Measurements from ENCODE around the gene TLK2.
"Not testable (repeated sequence)": the region's sequence is repeated elsewhere in the genome, so short reads cannot be mapped to it uniquely, and the experiment has no call there.

Gene TLK2

DNA sequence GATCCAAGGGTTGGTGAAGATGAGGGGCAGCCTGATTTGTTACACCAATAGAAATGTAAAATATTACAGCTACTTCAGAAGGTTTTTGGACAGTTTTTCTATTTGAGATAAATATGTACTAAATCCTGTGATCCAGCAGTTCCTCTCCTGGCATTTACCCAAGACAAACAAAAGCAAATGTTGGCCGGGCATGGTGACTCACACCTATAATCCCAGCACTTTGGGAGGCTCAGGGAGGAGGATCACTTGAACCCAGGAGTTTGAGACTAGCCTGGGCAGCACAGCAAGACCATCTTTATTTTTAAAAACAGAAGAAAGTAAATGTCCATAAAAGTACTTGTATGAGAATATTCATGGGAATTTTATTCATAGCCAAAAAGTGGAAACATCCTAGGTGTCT lies 84.0 kb downstream of the TLK2 start:
- no peak for DNase-seq

DNA sequence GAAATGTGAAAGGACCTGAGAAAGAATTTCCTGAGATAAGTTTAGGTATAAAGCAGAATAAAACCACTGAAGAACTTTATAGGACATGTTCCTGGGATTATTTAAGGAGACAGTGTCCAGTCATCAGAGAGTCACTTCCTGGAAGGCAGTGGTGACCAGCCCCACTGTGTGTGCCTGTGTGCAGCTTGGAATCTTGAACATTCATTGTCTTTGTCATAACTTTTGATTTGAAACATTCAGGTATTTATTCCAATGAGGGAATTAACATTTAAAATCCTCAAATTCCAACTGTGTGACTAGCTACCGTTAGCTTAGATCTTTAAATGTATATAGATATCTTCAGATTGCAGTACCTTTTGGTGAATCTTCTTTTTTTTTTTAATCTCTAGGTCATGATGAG lies 87.2 kb downstream of the TLK2 start:
- no peak for DNase-seq

DNA sequence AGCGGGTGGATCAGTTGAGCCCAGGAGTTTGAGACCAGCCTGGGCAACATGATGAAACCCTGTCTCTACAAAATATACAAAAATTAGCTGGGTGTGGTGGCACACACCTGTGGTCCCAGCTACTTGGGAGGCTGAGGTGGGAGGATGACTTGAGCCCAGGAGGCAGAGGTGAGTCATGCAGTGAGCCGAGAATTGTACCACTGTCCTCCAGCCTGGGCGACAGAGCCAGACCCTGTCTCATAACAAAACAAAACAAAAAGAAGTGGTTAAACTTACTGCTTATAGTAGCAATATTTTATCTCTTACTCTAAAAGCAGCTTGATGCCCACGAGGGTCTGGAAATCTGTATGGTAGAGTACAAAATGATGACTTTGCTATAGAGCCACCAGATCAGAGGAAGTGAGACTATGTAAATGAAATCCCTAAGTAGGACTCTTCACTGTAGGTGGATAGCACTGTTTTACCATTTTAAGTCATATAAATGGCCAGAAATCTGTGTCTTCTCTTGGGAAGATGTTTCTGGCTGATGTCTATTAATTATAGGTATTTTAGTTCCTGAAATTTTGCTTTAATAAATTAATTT lies 88.5 kb downstream of the TLK2 start:
- no peak for DNase-seq

DNA sequence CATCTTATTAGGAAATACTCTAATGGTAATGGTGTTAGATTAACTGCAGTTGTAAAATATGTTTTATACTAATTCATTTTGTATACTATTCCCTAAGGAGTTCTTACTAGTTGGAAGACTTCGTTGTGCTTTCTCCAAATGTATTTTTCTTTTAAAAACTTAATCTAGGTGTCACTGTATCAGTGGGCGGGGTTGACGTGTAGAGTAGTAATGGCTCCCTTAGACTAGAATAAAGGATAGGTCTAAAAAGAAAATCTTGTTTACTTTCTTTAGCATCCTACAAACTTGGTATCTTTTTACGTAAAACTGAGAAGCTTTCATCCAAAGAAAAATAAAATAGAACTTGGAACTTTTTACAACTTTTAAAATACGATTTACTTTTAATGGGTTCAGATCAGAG lies 93.9 kb downstream of the TLK2 start:
- no peak for DNase-seq

DNA sequence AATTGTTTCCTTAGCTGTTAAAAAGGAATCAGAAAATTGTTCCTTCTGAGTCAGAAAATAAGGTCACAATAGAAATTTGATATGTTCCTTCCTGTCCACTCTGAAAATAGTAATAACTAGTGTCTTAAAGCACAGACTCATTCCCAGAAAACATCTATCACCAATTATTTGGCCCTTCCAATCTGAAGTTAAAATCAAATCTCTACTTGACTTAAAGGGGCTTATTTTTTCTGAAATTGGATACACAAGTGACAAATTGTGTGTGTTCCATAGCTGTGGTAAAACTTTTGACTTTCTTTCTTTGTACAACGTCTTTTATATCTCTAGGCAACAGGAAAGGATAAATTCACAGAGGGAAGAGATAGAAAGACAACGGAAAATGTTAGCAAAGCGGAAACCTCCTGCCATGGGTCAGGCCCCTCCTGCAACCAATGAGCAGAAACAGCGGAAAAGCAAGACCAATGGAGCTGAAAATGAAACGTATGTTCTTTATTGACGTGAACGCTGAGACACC lies 94.3 kb downstream of the TLK2 start:
- DNase-seq = no peak

DNA sequence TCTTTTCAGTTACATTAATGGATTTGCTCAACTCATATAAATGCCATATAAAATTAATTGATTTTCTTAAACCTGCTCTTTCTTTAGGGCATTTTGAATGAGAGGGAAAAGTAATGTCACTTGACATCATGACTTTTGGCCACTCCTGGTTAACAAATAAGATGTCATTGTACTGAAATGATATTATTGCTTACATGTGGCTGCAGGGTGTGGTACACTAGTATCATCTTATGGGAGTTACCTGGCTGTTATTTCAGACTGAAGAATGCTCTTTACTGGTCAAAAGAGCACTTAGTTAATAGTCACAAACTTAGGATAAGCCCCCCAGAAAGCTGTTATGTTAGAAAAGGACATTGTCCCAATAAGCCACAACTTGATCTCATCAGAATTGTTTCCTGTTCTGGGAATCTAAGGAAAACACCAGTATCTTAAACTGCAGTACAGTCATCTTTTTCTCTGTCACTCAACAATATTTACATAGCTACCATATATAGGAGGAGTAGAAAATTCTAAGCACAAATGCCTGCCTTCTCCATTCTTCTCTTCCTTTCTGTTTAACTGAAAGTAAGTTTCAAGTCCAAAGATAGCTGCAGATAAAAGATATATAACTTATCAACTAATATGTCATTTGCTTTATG lies 95.0 kb downstream of the TLK2 start:
- DNase-seq = no peak

DNA sequence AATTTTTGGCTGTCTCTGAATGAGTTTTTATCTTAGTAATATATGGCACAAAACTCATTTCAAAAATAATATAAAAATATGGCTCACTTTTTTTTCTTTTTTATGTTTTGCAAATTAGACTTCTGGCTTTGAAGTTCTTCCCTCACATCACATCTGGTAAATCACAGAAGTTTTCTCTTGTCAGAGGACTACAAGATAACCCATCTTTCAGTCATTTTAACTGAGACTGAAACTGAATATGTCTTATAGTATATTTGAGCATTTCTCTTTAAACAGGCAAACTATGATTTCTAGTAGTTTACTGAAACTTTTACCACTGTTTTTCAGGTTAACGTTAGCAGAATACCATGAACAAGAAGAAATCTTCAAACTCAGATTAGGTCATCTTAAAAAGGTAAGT lies 97.8 kb downstream of the TLK2 start:
- DNase-seq = no peak

DNA sequence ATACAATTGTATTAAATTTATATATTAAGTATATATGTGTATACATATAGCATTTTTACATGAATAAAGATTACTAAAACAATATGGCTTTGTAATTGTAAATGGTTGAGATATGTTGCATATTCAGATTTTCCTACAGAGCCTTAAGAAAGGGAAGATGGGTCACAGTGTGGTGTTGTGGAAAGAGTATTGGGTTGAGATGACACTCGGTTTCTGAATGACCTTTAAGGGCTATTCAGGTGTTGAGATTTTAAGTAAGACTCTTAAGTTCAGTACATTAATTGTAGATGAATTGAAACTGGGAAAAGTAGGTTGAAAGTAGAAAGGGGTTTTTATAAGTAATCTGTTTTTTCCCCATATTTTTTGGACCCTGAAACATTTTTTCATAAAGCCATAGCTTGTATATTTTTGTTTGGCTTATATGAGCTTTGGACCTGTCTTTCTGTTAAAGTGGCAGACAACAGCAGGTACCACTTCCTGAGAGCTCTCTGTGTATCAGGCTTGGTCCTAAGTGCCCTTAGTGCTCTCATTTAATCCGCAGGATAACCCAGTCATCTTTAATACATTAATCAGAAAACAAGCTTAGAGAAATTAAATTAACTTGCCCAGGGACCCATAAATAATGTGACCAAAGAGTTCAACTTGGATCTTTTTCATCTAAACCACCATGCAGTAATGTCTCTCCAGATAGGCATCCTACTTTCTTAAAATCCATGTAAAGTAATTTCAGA lies 100.3 kb downstream of the TLK2 start:
- DNase-seq = no peak

DNA sequence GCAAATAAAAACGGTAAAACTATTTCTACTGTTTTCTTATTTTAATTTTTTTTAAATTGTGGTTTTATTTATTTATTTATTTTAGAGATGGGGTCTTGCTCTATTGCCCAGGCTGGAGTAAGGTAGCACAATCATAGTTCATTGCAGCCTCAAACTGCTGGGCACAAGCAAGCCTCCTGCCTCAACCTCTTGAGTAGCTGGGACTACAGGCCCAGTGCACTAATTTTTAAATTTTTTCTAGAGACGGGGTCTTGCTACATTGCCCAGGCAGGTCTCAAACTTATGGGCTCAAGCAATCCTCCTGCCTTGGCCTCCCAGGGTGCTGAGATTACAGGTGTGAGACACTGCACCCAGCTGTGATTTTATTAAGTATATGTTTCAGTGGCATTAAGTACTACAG lies 102.3 kb downstream of the TLK2 start:
- DNase-seq = no peak

DNA sequence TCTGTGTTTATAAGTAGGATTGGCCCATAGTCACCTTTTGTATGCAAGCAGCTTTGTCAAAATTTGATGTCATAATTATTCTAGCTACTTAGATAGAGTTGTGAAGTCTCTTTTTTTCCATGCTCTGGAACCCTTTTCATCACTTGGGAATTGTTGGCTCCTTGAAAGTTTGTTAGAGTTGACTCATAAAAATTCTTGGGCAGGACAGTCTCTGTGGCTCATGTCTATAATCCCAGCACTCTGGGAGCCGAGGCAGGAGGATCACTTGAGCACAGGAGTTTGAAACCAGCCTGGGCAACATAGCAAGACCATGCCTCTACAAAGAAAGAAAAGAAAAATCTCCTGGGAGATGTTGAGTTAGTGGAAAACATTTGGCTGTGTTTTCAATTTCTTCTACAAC lies 103.1 kb downstream of the TLK2 start:
- DNase-seq = no peak

DNA sequence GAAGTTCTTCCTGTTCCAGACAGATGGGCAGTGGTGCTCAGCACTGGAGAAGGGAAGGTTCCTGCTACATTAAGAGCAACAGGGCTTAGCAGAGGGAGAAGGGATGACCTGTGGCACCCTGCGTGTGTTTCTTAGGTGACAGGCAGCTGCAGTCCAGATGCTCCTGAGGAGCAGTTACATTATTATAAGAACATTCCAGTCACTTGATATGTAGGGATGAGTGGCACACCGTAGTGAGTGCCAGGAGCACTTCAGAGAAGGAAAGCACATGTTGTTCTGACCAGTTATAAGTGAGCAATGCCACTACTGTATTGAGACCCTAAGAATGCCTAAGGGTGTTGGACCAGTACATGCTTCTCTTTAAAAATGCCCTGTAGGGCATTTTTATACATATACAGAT lies 108.9 kb downstream of the TLK2 start:
- DNase-seq = no peak

DNA sequence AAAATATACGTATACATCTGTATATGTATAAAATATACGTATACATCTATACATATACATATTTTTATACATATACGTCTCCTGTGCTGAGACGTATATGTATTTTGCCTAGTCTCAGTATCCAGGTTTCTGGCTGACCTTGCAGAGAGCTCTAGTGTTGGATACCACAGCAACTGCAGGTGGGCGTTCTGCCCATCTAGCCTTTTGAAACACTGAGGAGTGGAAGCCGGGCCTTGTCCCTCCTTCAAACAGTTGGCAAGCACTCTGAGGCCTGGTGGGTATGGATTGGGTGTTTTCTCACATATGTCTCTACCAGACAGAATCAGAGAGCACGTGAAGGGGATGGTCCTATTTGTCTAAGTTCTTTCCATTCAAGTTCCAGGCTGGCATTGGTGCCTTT lies 109.5 kb downstream of the TLK2 start:
- DNase-seq = no peak

DNA sequence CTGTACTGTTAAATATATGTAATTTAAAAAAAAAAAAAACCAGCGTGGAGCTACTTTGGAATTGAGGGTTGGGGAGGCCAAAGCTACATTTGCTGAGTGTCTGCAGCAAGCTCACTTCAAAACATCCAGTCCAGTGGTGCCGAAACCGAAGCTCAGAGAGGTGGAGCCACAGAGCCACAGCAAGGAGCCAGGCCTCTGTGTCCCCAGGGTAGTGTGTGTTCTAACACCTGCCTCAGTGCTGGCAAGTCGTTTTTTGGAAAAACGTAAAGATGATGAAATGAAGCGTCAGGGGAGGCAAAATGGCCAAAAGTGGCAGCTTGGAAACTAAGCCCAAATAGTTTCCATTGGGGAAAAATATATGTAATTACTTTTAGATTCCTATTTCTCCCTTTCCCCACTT lies 112.7 kb downstream of the TLK2 start:
- no peak for DNase-seq

DNA sequence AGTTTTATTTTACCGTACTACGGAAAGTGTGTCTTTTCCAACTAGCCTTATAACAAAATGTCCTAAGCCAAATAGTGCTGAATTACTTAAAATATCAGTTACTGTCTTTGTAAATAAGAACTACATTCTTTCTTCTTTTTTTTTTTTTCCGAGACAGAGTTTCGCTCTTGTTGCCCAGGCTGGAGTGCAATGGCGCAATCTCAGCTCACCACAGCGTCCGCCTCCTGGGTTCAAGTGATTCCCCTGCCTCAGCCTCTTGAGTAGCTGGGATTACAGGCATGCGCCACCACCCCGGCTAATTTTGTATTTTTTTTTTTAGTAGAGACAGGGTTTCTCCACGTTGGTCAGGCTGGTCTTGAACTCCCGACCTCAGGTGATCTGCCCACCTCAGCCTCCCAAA lies 113.2 kb downstream of the TLK2 start:
- not testable (repeated sequence) for DNase-seq

DNA sequence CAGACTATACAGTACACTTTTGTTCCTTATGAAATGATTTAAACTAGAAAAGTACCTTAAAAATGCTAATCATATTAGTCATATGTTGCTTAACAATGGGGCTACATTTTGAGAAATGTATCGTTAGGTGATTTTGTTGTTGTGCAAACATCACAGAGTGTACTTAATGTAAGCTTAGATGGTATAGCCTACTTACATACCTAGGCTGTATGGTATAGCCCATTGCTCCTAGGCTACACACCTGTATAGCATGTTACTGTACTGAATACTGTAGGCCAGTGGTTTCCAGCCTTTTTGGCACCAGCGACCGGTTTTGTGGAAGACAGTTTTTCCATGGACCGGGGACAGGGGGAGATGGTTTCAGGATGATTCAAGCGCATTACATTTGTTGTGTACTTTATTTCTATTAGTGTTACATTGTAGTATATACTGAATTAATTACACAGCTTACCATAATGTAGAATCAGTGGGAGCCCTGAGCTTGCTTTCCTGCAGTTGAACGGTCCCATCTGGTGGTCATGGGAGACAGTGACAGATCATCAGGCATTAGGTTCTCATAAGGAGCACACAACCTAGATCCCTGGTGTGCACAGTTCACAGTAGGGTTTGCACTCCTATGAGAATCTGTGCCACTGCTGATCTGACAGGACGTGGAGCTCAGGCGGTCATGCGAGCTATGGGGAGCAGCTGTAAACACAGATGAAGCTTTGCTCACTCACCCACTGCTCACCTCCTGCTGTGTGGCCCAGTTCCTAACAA lies 113.9 kb downstream of the TLK2 start:
- DNase-seq = peak; percentile 49

DNA sequence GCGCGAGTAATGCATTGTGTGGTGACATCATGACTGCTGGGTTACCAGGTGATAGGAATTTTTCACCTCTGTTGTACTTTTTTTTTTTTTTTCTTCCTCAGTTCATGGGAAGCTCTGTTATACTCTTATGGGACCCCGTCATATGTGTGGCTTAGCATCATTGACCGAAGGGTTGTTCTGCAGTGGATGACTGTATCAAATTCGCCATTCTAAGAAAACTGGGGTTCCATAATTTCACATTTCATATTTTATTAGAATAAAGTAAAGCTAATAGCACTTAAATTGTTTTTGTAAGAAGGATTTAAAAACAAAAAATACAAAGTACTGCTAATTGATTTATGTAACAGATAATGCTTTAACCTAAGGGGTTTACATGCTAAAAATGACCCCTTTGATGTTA lies 116.9 kb downstream of the TLK2 start:
- no peak for DNase-seq

DNA sequence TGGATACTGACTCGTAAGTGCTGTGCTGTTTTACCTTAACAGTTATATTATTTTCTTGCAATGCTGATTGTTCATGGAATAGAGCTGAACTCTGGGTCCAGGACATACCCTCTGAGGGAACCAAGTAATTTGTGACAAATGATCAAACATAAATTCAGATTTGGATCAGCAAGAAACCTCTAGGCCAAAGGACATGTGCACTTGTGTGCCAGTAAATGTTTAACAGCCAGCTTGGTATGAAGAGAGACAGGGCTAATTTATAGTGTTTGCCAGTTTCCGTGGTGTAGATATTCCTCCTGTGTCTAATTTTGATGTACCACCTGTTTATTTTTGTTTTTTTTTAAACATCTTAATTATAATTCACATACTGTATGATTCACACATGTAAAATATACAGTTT lies 118.0 kb downstream of the TLK2 start:
- DNase-seq = no peak

DNA sequence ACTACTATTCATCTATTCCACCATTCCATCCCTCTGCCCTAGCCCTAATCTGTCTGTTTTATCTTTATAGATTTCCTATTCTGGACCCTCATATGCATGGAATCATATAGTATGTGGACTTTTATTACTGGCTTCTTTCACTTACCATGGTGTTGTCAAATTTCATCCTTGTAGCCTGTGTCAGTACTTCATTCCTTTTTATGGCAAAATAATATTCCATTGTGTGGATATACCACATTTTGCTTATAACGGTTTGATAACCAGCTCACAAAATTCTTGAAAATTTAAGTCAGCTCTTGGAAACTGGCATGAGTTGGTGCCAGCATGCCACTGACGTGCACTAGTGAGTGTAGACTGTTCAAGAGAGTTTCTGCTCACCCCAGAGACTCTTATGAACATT lies 118.5 kb downstream of the TLK2 start:
- DNase-seq = no peak

DNA sequence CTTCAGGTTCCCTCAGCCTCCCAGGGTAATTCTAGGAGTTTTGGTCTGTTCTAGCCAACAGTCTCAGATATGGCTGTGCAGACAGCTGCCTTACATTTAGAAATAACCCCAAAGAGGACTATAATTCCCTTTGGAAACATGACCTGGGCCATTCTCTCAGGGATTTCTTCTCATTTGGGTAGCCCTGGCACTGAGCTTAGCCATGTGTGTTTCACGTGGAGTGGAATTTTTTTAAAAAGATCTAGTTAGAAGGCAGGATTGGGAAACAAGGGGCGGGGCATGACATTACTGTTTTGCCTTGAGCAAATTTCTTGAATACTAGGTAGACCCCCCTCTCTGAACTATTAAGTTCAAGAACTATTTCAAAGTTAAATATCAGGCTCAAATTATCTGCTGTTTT lies 119.3 kb downstream of the TLK2 start:
- DNase-seq = no peak

DNA sequence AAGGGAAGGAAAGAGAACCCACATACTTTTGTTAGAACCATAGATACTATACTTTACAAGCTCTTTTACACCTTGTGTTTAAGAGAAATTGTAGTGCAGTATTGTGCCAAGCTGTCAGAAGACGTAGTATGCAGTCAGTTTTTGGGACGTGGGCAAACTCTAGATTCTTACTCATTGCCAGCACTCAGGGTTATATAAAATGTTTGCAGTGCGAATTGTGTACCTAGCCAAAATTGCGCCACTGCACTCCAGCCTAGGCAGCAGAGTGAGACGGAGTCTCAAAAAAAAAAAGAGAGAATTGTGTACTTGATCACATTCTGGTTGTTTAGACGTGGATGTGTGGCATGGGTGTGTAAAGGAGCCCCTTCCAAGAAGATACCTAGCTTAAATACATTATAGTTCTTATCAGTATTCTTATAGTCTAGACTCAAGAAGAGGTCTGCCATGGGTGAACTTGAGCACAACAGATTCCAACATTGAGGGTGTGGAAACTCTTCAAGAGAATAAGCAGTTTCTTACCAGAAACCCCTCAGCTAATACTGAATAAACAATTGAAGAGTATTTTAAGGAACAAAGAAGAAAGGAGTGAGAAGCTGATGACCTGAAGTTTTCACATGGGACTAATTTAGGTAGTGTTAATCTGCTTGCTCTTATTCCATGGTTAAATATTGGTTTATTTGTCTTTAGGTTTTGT lies 121.5 kb downstream of the TLK2 start:
- no peak for DNase-seq

DNA sequence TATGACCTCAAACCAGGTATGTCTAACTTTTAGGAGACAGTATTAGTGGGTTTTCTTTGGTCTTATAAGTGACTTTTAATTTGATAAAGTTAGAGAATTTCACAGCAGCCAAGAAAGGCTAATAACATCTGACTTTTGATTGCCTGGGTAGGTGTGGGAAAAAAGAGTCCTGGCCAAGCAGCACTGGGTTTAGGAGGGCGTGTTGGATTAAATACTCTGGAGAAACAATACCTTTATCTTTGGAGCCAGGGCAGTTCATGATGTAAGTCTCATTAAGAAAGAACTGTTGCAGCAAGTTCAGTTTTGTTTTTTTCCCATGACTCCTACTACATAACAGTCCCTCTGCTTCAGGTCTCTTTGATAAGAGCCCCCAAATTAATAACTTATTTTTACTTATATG lies 122.2 kb downstream of the TLK2 start:
- DNase-seq = no peak

DNA sequence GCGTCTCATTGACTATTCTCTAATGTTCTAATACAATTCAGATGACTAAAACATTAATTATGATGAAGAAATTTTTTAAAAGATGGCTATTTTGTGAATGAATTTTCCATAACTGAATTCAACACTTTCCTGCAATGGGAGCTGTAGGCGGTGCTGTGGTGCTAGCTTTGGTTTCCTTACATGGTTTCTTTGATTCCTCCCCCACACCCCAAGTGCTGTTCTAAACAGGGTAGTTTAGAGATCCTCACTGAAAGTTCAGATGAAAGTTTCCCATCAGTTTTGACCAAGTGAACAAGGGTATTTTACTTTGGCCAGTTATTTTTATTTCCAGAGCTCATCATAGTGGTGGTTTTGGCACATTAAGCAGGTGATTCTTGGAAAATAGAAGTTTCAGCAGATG lies 122.8 kb downstream of the TLK2 start:
- DNase-seq = no peak

DNA sequence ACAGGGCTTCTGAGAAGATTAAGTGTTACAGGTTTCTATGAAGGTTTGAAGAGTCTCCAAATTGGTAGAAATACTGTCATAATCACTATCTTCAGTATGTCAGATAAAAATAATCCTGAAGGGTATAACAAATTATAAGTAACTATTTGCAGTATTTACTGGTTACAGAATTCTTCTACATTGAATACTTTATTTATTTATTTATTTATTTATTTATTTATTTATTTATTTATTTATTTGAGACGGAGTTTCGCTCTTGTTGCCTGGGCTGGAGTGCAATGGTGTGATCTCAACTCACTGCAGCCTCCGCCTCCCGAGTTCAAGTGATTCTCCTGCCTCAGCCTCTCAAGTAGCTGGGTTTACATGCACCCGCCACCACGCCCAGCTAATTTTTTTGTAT lies 125.2 kb downstream of the TLK2 start:
- DNase-seq = not testable (repeated sequence)

Measured in eye (tissue), 1 donor.